IPS DF 4.7 (cell line): ENCODE measurements around the gene GPM6B.

Experiments used
- DNase-seq: peaks from one replicate; pipeline ENCODE4 v3.0.0-alpha.2; 2013; ENCODE audit warnings: low spot score; ENCODE audit errors: extremely low read depth

GPM6B gene

GRCh38 chrX:13816643-13817627 is at the start of gene GPM6B:
GPM6B (minus strand) TSS chrX:13817093; CDS start chrX:13816904, 189 bp downstream.
- no peak for DNase-seq

GRCh38 chrX:13864264-13864663 is 47.4 kb upstream of the GPM6B start:
- no peak for DNase-seq

GRCh38 chrX:13863324-13863723 is 46.4 kb upstream of the GPM6B start:
- DNase-seq: no peak

- DNase-seq: no peak
Measured at GRCh38 chrX:13859724-13860123, 42.8 kb upstream of the GPM6B start.

GRCh38 chrX:13857804-13858203 is 40.9 kb upstream of the GPM6B start:
- no peak for DNase-seq

GRCh38 chrX:13855689-13856450 is 39.0 kb upstream of the GPM6B start:
- no peak for DNase-seq

- no peak for DNase-seq
Measured at GRCh38 chrX:13854003-13854402, 37.1 kb upstream of the GPM6B start.

GRCh38 chrX:13852001-13852695 is 35.3 kb upstream of the GPM6B start:
- no peak for DNase-seq

- no peak for DNase-seq
Measured at GRCh38 chrX:13845721-13846378, 29.0 kb upstream of the GPM6B start.

- DNase-seq: no peak
Measured at GRCh38 chrX:13843150-13843721, 26.3 kb upstream of the GPM6B start.

- no peak for DNase-seq
Measured at GRCh38 chrX:13840121-13840520, 23.2 kb upstream of the GPM6B start.

GRCh38 chrX:13837290-13837745 is 20.4 kb upstream of the GPM6B start:
- DNase-seq: no peak

- DNase-seq: no peak
Measured at GRCh38 chrX:13836575-13836974, 19.7 kb upstream of the GPM6B start.

GRCh38 chrX:13835825-13836224 is 18.9 kb upstream of the GPM6B start:
- DNase-seq: no peak

- no peak for DNase-seq
Measured at GRCh38 chrX:13834355-13834754, 17.5 kb upstream of the GPM6B start.

- no peak for DNase-seq
Measured at GRCh38 chrX:13829983-13830382, 13.1 kb upstream of the GPM6B start.

- DNase-seq: no peak
Measured at GRCh38 chrX:13828392-13828791, 11.5 kb upstream of the GPM6B start.

GRCh38 chrX:13827298-13828090 is 10.6 kb upstream of the GPM6B start:
- no peak for DNase-seq

GRCh38 chrX:13826770-13827169 is 9.9 kb upstream of the GPM6B start:
- no peak for DNase-seq
